Esophagus muscularis mucosa (tissue), 4 donors: ENCODE measurements around the gene P2RY4. TPM values are rescaled to one million over a fixed set of nuclear protein-coding genes. Genes with fewer than 3 reads are reported as not detected.
"Not testable (repeated sequence)": the region's sequence is repeated elsewhere in the genome, so short reads cannot be mapped to it uniquely, and the experiment has no call there.

Experiments
- DNase-seq: peaks from one replicate; pipeline ENCODE4 v3.0.0-alpha.2; 2017; ENCODE audit errors: extremely low spot score
- H3K27ac ChIP-seq, 4 donors: fragments of 200-600 bp; sonication (generic); replicated peaks in 1 of 4; 1 replicate in 3 of 4; 2 replicates in 1 of 4; pipeline ENCODE4 v1.5.1; 2016 to 2019; ENCODE audit warnings: mild to moderate bottlenecking in 1 of 4
- H3K27me3 ChIP-seq, 4 donors: fragments of 200-600 bp; sonication (generic); one replicate each; pipeline versions ENCODE4 v1.5.1 to v1.6.0; 2016 to 2019
- H3K36me3 ChIP-seq, 4 donors: fragments of 200-600 bp; sonication (generic); one replicate each; pipeline ENCODE4 v1.5.1; 2016 to 2019
- H3K4me1 ChIP-seq, 4 donors: fragments of 200-600 bp; sonication (generic); one replicate each; pipeline ENCODE4 v1.5.1; 2016 to 2019
- H3K4me3 ChIP-seq, 4 donors: fragments of 200-600 bp; sonication (generic); 1 replicate in 2 of 4; 2 replicates in 2 of 4; pipeline ENCODE4 v1.5.1; 2016 to 2019; ENCODE audit warnings: mild to moderate bottlenecking in 4 of 4, moderate library complexity in 1 of 4
- H3K9me3 ChIP-seq, 4 donors: fragments of 200-600 bp; sonication (generic); 1 replicate in 3 of 4; 2 replicates in 1 of 4; pipeline ENCODE4 v1.5.1; 2016 to 2019
- CTCF ChIP-seq, 3 experiments: fragments of 200-600 bp in 2 of 3; fragments of 450-650 bp in 1 of 3; sonication (generic) in 2 of 3; IDR thresholded peaks; one replicate each; pipeline ENCODE4 v1.5.1; 2017 to 2019; ENCODE audit warnings: antibody characterized with exemption in 3 of 3, mild to moderate bottlenecking in 2 of 3, moderate library complexity in 1 of 3
- EP300 ChIP-seq: sonication (generic); formaldehyde crosslinking; IDR thresholded peaks from one replicate; pipeline ENCODE4 v1.6.1; 2017; ENCODE audit warnings: antibody characterized with exemption
- POLR2A ChIP-seq: fragments of 450-650 bp; IDR thresholded peaks from one replicate; pipeline ENCODE4 v1.6.1; 2017; ENCODE audit warnings: antibody characterized with exemption, moderate library complexity, mild to moderate bottlenecking, low read depth
- POLR2AphosphoS5 ChIP-seq, 2 donors: sonication (generic); formaldehyde crosslinking; IDR thresholded peaks; one replicate each; pipeline ENCODE4 v1.6.1; 2017; ENCODE audit warnings: antibody characterized with exemption in 2 of 2
- WGBS: methylation state at CpG from one replicate; pipeline ENCODE4 v1.1.5; 2018; 5-methylcytosine and 5-hydroxymethylcytosine counted together
- intact Hi-C: fragments of 100-400 bp; cut with DNase I; formaldehyde crosslinking; loops from one replicate; pipeline ENCODE4 v1.15.1; 2023
- small RNA-seq, 3 donors: library from RNA; depleted of rRNA; stranded (forward); fragments of <200 nt; gene quantifications; one replicate each; pipeline ENCODE3, GENCODE V24; 2016
- total RNA-seq, 4 donors: library from RNA; depleted of rRNA; stranded (reverse); fragments of >200 nt; gene quantifications; one replicate each; pipeline versions ENCODE4 v1.1.0 to v1.2.1, GENCODE V29; 2016

Gene P2RY4
- total RNA-seq, 4 donors from 2014 or later = 0.23 to 1.2 TPM; not detected in 2

GRCh38 chrX:70219938-70220764, 39.9 kb downstream of the P2RY4 start:
- Histone ChIP-seq H3K36me3 (no peaks in the 10 kb centered on the region), H3K27me3 (no peaks in the 10 kb centered on the region), H3K9me3 (no peaks in the 10 kb centered on the region), H3K4me1 (no peaks in the 10 kb centered on the region), H3K4me3 (no peak overlapping the region), H3K27ac (no peak overlapping the region)
- TF ChIP-seq POLR2AphosphoS5 (IDR thresholded peaks at IDR 0.05) = no peak
- no peak for TF ChIP-seq POLR2A
- no peak for TF ChIP-seq CTCF (IDR thresholded peaks at IDR 0.05)
- TF ChIP-seq EP300 = no peak
- 53% methylated on average over 5 of the region's 5 CpGs for WGBS
- DNase-seq = no peak
- intact Hi-C loops = no loop called here

GRCh38 chrX:70209570-70209969, 50.4 kb downstream of the P2RY4 start:
- H3K4me3 ChIP-seq, DNase-seq, intact Hi-C loops, H3K36me3 ChIP-seq, H3K27me3 ChIP-seq, H3K9me3 ChIP-seq, H3K27ac ChIP-seq, H3K4me1 ChIP-seq: not testable (repeated sequence)
- WGBS = 60% methylated on average over 6 of the region's 6 CpGs

- TF ChIP-seq POLR2A = no peak
- no peak for TF ChIP-seq EP300
- no peak for TF ChIP-seq CTCF (IDR thresholded peaks at IDR 0.05)
- no peaks in the 10 kb centered on the region for H3K36me3 ChIP-seq
- intact Hi-C loops = no loop called here
- H3K9me3 ChIP-seq = no peaks in the 10 kb centered on the region
- H3K4me3 ChIP-seq = no peak overlapping the region
- no peak overlapping the region for H3K27ac ChIP-seq
- no peaks in the 10 kb centered on the region for H3K4me1 ChIP-seq
- no peak for DNase-seq
- no peaks in the 10 kb centered on the region for H3K27me3 ChIP-seq
These were observed 51.5 kb downstream of the P2RY4 start for GRCh38 chrX:70208479-70208878.

Small RNAs within 50 kb of the gene (small RNA-seq; reads per million reads assigned to genes)
- gene RNA5SP507 = 0 reads per million in 3 donors

Other genes with a start within 250 kb of the P2RY4 start
- not detected for gene AWAT2, start 210.3 kb downstream of the P2RY4 start, total RNA-seq
- not detected for gene OTUD6A, start 197.7 kb downstream of the P2RY4 start, total RNA-seq
- gene IGBP1, start 126.8 kb downstream of the P2RY4 start, total RNA-seq = 10 to 100 TPM; 48.2 to 69.0 (median 60.6) TPM
- not detected for gene DGAT2L6, start 82.7 kb downstream of the P2RY4 start, total RNA-seq
- not detected for gene AWAT1, start 25.5 kb downstream of the P2RY4 start, total RNA-seq
- gene ARR3, start 8.1 kb upstream of the P2RY4 start, total RNA-seq = not detected
- not detected for gene RAB41, start 22.0 kb upstream of the P2RY4 start, total RNA-seq
- gene PDZD11, start 29.7 kb upstream of the P2RY4 start, total RNA-seq = 10 to 100 TPM; 26.0 to 32.9 (median 29.4) TPM
- gene KIF4A, start 29.9 kb upstream of the P2RY4 start, total RNA-seq = under 1 TPM; 0.06 to 0.42 (median 0.37) TPM
- gene GDPD2, start 163.1 kb upstream of the P2RY4 start, total RNA-seq = not detected
- gene DLG3, start 184.6 kb upstream of the P2RY4 start, total RNA-seq = 10 to 100 TPM; 21.7 to 27.0 (median 22.5) TPM